GM03348 (cell line): ENCODE data around the gene PLA2G4A.

ENCODE experiments used
- DNase-seq: peaks from one replicate; pipeline ENCODE4 v3.0.0; 2012; ENCODE audit warnings: low spot score

The PLA2G4A gene

GRCh38 chr1:186977266-186977957, 148.7 kb downstream of the PLA2G4A start:
- DNase-seq, result no peak

GRCh38 chr1:186978596-186979556, 150.1 kb downstream of the PLA2G4A start:
- no peak for DNase-seq

DNA sequence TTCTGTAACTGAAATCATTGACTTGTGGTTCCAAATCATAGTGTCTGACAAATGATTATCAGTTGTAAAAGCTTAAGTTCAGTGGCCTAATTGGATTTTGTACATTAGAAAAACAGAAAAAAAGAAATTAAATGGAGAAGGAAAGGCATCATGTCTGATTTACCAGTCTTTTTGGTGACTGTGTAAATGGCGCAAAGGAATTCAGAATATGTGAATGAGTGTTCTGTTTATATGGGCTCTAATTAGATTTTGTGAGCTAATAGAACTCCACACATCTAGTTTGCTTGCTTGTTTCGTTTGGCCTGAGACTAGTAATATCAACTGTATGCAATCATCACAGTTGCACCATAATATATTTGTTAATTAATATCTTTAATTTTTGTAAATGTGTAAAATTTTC, 151.7 kb downstream of the PLA2G4A start:
- DNase-seq, result no peak

DNA sequence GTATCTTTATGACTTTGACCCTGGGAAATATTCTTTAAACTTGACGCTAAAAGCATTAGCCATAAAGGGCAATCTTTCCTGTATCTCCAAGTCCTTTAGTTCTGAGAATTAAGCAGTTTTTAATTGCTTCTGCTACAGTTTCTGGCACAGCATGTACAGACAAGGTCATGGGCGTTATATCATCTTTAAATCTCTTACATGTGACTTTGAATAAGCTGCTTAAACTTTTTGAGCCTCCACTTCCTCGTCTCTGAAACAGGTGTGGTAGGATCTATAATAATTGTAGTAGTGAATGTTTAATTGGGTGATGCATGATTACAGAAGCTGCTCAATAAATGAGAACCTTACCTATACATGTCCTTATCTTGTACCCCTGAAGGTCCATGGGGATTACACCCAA, 153.4 kb downstream of the PLA2G4A start:
- DNase-seq, result no peak

DNA sequence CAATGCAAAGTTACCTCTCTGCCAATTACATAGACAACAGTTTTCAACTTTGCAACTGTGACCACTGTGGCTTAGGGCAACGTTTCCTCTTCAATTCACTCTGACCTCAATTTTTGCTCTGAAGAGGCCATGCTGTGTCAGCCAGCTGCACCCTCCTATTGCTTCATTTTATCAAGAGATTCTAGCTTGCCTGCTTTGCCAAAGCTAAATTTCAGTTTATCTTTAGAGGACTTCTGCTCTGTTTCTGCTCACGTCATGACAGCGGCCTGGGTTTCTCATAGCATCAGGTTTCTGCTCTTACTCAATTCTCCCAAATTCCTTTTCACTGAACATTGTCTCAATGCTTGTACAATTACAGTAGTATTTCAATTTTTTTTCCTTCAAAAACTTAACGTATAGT, 154.6 kb downstream of the PLA2G4A start:
- DNase-seq, result no peak

DNA sequence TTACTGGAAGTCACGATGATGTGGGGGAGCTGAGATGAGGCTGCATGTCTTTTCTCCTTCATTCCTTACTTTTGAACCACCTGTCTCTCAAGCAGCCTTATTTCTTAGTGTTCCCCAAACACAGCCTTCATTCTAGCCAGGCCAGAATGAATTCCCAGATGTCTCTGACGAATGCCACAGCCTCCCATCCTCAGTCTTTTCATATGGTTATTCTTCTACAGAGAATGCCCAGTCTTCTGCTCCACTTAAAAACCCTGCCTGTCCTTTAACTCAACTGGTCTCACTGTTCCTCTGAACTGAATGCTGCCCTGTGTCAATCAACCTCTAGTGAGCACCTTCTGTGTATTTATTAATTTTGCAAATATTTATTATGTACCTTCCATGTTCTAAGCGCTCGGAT, 156.2 kb downstream of the PLA2G4A start:
- no peak for DNase-seq

DNA sequence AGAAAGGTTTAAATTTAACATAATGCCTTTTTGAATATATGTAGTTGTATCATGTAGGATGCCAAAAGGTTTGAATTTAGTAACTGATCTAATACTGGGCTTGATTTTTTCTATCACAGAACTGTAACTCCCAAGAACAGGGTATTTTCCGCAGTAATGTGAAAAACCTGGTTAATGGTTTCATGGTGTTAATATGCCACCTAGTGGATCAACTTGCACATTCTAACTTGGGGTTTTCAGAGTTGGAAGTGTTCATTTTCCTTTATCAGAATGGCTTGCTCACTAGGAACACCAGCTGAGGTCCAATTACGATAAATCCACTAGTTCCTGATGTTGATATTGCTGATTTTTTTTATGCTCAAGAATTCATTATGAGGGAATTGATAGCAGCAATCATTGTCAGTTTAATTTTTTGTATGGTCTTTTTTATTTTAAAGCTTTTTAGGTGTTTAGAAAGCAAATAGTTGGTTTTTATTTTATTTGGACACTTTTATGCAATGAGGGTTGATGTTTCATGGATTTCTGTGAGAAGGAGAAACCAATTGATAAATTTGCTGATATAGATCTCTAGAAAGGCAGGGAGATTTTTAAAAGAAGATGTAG, 157.2 kb downstream of the PLA2G4A start:
- peak; percentile 66 for DNase-seq

GRCh38 chr1:186987065-186987464, 158.3 kb downstream of the PLA2G4A start:
- no peak for DNase-seq

- no peak for DNase-seq
Measured at GRCh38 chr1:186987769-186988168, 159.0 kb downstream of the PLA2G4A start.

DNA sequence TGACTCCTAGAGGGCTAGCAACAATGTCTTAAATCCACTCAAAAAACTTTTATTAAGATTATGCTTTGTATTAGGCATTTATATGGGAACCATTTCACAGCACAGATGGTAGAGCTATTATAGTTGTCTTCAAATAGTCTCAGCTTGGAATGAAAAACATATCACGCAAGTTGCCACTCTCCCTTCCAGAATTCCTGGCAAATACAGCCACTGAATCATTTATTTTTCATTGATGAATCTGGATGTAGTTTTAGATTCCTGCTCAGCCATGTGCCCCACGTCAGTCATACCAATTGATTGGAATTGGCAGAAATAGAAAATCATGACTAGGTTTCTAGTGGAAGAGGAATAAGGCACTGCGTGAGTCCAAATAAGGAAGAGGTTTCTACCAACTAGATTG, 165.2 kb downstream of the PLA2G4A start:
- no peak for DNase-seq

GRCh38 chr1:186994897-186995296, 166.1 kb downstream of the PLA2G4A start:
- no peak for DNase-seq

- DNase-seq, result no peak
Measured at GRCh38 chr1:186996816-186997215, 168.1 kb downstream of the PLA2G4A start.

DNA sequence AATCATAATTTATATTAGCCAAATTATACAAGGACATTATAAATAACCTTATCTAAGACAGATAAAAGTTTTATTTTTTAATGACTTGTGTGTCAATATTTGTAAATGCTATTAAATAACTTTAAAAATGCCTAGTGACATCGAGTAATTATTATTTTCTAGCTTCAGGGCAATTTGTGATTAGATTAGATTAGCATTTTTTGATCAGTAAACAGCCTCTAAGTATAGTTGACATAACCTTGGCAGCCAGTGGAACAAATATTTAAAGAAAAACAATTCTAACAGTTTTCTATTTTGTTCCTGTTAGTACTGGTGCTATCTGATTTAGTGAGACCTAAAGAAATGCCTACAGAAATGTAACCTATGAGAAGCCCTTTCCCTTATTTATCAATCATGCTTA, 169.1 kb downstream of the PLA2G4A start:
- DNase-seq, result no peak

DNA sequence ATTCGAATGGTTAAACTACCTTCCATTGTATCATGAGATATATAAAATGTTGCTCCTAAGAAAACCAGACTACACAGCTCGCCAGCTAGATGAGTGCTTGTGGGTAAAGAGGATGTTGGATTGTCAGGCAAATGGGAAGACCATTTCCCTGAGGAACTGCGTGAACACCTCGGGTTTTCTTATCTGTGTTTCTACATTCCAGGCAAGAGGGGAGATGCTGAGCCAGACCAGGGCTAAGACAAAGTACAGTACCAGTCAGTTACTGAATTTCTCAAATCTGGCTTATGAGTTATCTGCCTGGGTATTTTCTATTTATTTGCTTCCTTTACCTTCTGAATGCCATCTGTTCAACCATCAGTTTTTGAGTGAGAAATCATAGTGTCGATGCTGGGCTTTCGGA, 170.8 kb downstream of the PLA2G4A start:
- DNase-seq, result no peak

DNA sequence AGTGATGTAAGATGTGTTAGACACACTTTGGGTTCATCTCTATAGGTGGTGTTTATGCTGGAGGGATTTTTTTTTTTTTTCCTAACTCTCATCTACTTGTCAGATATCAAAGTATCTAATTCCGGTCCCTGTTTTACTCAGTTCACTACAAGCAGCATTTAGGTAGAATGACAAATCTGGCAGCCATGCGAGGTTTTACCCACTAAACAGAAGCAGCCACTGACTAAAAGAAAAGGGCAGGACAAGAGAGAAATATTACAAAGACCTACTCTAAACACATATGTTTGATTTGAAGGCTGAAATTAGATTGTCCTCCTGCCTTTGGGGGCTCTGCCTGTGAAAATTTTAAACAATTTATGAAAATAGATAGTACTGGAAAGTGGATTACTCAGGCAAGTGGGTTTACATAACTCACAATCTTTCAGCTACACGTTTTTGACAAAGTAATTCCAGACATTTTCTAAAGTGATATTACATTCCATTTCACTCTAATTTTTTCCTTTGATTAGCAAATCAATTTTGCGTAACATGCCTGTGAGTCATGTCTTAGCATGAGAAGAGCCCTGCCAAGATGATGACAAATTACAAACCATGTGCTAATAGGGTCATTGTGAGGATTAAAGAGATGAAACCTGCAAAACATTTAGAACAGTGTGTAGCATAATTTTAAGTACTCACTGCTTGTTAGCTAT, 172.6 kb downstream of the PLA2G4A start:
- peak; percentile 67 for DNase-seq

- no peak for DNase-seq
Measured at GRCh38 chr1:187003353-187003752, 174.6 kb downstream of the PLA2G4A start.

DNA sequence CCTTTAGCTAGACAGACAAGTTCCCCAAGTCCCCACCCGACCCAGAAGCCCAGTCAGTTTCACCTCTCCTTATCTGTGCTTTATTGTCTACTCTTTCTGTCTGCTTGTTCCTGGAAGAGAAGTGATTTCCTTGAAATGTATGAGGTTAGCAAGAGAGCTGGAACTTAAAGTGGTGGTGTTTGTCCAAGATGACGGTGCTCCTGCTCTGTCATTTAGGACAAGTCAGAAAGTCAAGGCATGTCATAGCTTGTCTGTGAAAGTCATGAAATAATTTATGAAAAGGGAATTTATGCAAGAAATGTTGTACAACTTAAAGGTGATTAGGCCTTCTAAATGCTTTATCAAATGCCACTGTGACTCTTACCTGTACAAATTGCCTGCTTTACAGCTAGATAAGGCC, 178.1 kb downstream of the PLA2G4A start:
- no peak for DNase-seq

DNA sequence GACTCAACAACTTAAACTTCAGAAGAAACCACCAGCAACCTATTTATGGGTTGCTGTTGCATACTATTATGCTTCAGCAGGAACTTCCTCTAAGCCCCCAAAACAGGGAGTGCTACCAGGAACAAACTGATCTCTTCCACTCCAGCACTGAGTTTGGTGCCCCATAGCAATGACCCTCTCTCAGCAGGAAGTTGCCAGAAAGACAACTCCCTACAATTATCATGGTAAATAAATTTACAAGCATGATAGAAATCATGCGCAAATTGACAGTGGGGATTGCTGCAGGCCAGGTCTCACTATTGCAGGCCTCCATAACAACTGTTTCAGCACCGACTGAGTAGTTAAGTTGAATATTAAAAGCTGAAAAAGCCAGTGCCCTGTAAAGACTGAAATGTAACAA, 180.6 kb downstream of the PLA2G4A start:
- DNase-seq, result no peak

GRCh38 chr1:187010571-187011309, 182.0 kb downstream of the PLA2G4A start:
- DNase-seq, result no peak

DNA sequence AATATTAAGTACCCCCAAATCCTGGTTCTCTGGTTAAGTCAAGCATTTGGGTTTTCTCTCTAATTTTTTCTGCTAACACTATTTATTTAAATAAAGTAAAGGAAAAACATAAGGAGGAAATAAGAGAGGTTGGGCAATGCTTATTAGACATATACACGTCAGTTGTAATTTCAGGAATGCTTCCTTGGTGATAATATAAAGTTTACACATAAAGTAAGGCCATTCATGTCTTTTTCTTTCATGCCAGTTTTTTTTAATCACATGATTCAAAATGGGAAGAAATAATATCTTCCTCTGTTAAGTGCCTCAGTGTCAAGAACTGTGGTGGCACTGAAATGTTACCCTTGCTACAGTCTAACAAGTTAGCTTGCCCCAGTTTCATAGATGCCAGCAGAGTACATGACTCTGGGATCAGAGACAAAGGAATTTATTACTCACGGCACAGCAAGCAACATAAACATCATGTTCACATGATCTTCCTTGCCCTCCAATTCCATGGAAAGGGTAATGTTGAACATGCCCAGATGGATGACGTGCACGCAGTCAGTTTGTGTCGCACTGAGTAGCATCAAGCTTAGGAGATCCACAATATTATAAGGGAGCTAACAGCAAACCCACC, 184.9 kb downstream of the PLA2G4A start:
- no peak for DNase-seq

DNA sequence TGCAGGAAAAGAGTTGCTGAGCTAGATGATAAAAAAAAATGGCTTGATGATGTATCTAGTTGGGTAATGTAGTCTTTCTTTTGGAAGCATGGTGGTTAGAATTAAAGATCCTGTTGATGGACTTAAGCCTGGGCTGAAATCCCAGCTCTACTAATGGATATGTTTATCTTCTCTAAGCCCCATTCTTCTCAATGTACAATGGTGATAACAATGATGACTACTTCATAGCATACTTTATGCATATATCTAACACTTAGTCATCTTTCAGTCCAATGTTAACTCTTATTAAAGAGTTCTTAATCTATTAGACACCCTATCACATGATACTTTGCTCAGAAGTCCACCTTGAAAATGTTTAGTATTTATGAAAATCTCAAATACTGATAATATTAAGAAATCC, 189.5 kb downstream of the PLA2G4A start:
- no peak for DNase-seq
